Muscle layer of colon (tissue), 2 donors: ENCODE measurements around the gene FOXO3.
A peak's percentile ranks its signal among the peaks of the same experiment; 100 is the strongest.

ENCODE experiments used
- H3K27ac ChIP-seq: one replicate; pipeline ENCODE4 v1.7.0; 2013; ENCODE audit warnings: low read depth, mild to moderate bottlenecking, low read length, moderate library complexity
- H3K27me3 ChIP-seq, 2 donors: one replicate each; pipeline ENCODE4 v1.7.0; 2013; ENCODE audit warnings: low read length in 2 of 2, mild to moderate bottlenecking in 2 of 2; ENCODE audit not compliant: insufficient read depth in 2 of 2, control insufficient read depth in 1 of 2
- H3K36me3 ChIP-seq: one replicate; pipeline ENCODE4 v1.7.0; 2013; ENCODE audit warnings: mild to moderate bottlenecking, low read length; ENCODE audit not compliant: insufficient read depth
- H3K4me1 ChIP-seq: one replicate; pipeline ENCODE4 v1.7.0; 2013; ENCODE audit warnings: mild to moderate bottlenecking, low read length; ENCODE audit not compliant: insufficient read depth
- H3K4me3 ChIP-seq, 2 donors: one replicate each; pipeline ENCODE4 v1.7.0; 2013; ENCODE audit warnings: low read length in 2 of 2, low read depth in 1 of 2, mild to moderate bottlenecking in 1 of 2, moderate library complexity in 1 of 2
- H3K9ac ChIP-seq: one replicate; pipeline ENCODE4 v1.7.0; 2013; ENCODE audit warnings: low read length
- H3K9me3 ChIP-seq: one replicate; pipeline ENCODE4 v1.7.0; 2013; ENCODE audit warnings: mild to moderate bottlenecking, low read length
- donor health status: abdominal sarcoma.
- donor health status: Adenocarcinoma of cecum.

The FOXO3 gene

GRCh38 chr6:108644252-108644651, 83.5 kb downstream of the FOXO3 start:
- H3K27me3 ChIP-seq: no peaks in the 10 kb centered on the region
- no peak overlapping the region for H3K4me3 ChIP-seq
- no peak overlapping the region for H3K27ac ChIP-seq
- no peaks in the 10 kb centered on the region for H3K9me3 ChIP-seq
- H3K9ac ChIP-seq: no peak overlapping the region
- H3K36me3 ChIP-seq: peaks cover 5% of the 10 kb centered on the region
- H3K4me1 ChIP-seq: peaks cover 30% of the 10 kb centered on the region

- Histone ChIP-seq H3K36me3 (peaks cover 5% of the 10 kb centered on the region), H3K9ac (no peak overlapping the region), H3K4me1 (peaks cover 68% of the 10 kb centered on the region), H3K4me3 (no peak overlapping the region), H3K27ac (no peak overlapping the region), H3K9me3 (no peaks in the 10 kb centered on the region), H3K27me3 (no peaks in the 10 kb centered on the region)
Observed at GRCh38 chr6:108648191-108648590, 87.5 kb downstream of the FOXO3 start.

GRCh38 chr6:108650325-108650724, 89.6 kb downstream of the FOXO3 start:
- no peaks in the 10 kb centered on the region for H3K27me3 ChIP-seq
- no peak overlapping the region for H3K9ac ChIP-seq
- peaks cover 5% of the 10 kb centered on the region for H3K36me3 ChIP-seq
- H3K27ac ChIP-seq: peak overlapping the region; percentile 0
- H3K4me1 ChIP-seq: peaks cover 80% of the 10 kb centered on the region
- no peaks in the 10 kb centered on the region for H3K9me3 ChIP-seq
- no peak overlapping the region for H3K4me3 ChIP-seq

GRCh38 chr6:108650781-108651180, 90.1 kb downstream of the FOXO3 start:
- Histone ChIP-seq H3K4me1 (peaks cover 84% of the 10 kb centered on the region), H3K9me3 (no peaks in the 10 kb centered on the region), H3K27ac (peak overlapping the region; percentile 13), H3K27me3 (no peaks in the 10 kb centered on the region), H3K9ac (peak overlapping the region; percentile 8), H3K36me3 (peaks cover 5% of the 10 kb centered on the region), H3K4me3 (no peak overlapping the region)

GRCh38 chr6:108651340-108652227, 90.9 kb downstream of the FOXO3 start:
- Histone ChIP-seq H3K9me3 (no peaks in the 10 kb centered on the region), H3K36me3 (peaks cover 5% of the 10 kb centered on the region), H3K27me3 (no peaks in the 10 kb centered on the region), H3K4me3 (no peak overlapping the region), H3K9ac (peak overlapping the region; percentile 8), H3K27ac (peak overlapping the region; percentile 13), H3K4me1 (peaks cover 84% of the 10 kb centered on the region)

- H3K4me1 ChIP-seq: peaks cover 83% of the 10 kb centered on the region
- H3K9me3 ChIP-seq: no peaks in the 10 kb centered on the region
- no peak overlapping the region for H3K4me3 ChIP-seq
- H3K27ac ChIP-seq: peak overlapping the region; percentile 13
- no peaks in the 10 kb centered on the region for H3K27me3 ChIP-seq
- peaks cover 5% of the 10 kb centered on the region for H3K36me3 ChIP-seq
- H3K9ac ChIP-seq: no peak overlapping the region
Observed at GRCh38 chr6:108652375-108652774, 91.7 kb downstream of the FOXO3 start.

- Histone ChIP-seq H3K27me3 (no peaks in the 10 kb centered on the region), H3K9me3 (no peaks in the 10 kb centered on the region), H3K4me3 (no peak overlapping the region), H3K9ac (no peak overlapping the region), H3K27ac (peak overlapping the region; percentile 48), H3K36me3 (no peaks in the 10 kb centered on the region), H3K4me1 (peaks cover 82% of the 10 kb centered on the region)
Observed at GRCh38 chr6:108653949-108654348, 93.2 kb downstream of the FOXO3 start.

- H3K9ac ChIP-seq: no peak overlapping the region
- H3K4me1 ChIP-seq: peaks cover 75% of the 10 kb centered on the region
- H3K9me3 ChIP-seq: no peaks in the 10 kb centered on the region
- H3K36me3 ChIP-seq: no peaks in the 10 kb centered on the region
- peak overlapping the region; percentile 66 for H3K27ac ChIP-seq
- no peak overlapping the region for H3K4me3 ChIP-seq
- H3K27me3 ChIP-seq: no peaks in the 10 kb centered on the region
Observed at GRCh38 chr6:108654465-108655106, 93.9 kb downstream of the FOXO3 start.

GRCh38 chr6:108655806-108656651, 95.3 kb downstream of the FOXO3 start:
- Histone ChIP-seq H3K27ac (peak overlapping the region; percentile 66), H3K36me3 (no peaks in the 10 kb centered on the region), H3K4me1 (peaks cover 64% of the 10 kb centered on the region), H3K9me3 (no peaks in the 10 kb centered on the region), H3K27me3 (no peaks in the 10 kb centered on the region), H3K9ac (no peak overlapping the region), H3K4me3 (no peak overlapping the region)

- Histone ChIP-seq H3K4me3 (no peak overlapping the region), H3K4me1 (peaks cover 60% of the 10 kb centered on the region), H3K27ac (peak overlapping the region; percentile 59), H3K9ac (no peak overlapping the region), H3K36me3 (no peaks in the 10 kb centered on the region), H3K27me3 (no peaks in the 10 kb centered on the region), H3K9me3 (no peaks in the 10 kb centered on the region)
Observed at GRCh38 chr6:108656836-108657235, 96.1 kb downstream of the FOXO3 start.

GRCh38 chr6:108658174-108658573, 97.5 kb downstream of the FOXO3 start:
- Histone ChIP-seq H3K27ac (no peak overlapping the region), H3K9me3 (no peaks in the 10 kb centered on the region), H3K4me3 (no peak overlapping the region), H3K27me3 (no peaks in the 10 kb centered on the region), H3K36me3 (no peaks in the 10 kb centered on the region), H3K4me1 (peaks cover 47% of the 10 kb centered on the region), H3K9ac (no peak overlapping the region)
